OCI-LY3 (cell line): Measurements from ENCODE around the gene ITGB1BP1.

ENCODE experiments used
- CTCF ChIP-seq: fragments of 200-600, 300-600 bp; sonication (generic); IDR thresholded peaks from 2 replicates; pipeline ENCODE4 v1.5.1; 2014; ENCODE audit warnings: antibody characterized with exemption, low read length, low read depth
- EZH2phosphoT487 ChIP-seq: fragments of 200-600 bp; shearing (Covaris generic); IDR thresholded peaks from 2 replicates; pipeline ENCODE4 v1.6.1; 2018; ENCODE audit warnings: antibody characterized with exemption, mixed run types, low read depth

- TF ChIP-seq CTCF (no peak), EZH2phosphoT487 (no peak)
Observed at GRCh38 chr2:9460441-9461017, 37.2 kb upstream of the ITGB1BP1 start.
